ACHN (cell line): ENCODE results near the gene GTPBP2.
A peak's percentile ranks its signal among the peaks of the same experiment; 100 is the strongest.

Source experiments
- DNase-seq: peaks from one replicate; pipeline ENCODE4 v3.0.0-alpha.2; 2015
- in situ Hi-C: cut with HindIII; loops from 2 replicates; pipeline ENCODE4 v1.10.0; 2017; ENCODE audit warnings: low sequenced_read_pairs, low pct_ligation_motif_present, low pct_unique_long_range_greater_than_20kb

Gene GTPBP2

DNA sequence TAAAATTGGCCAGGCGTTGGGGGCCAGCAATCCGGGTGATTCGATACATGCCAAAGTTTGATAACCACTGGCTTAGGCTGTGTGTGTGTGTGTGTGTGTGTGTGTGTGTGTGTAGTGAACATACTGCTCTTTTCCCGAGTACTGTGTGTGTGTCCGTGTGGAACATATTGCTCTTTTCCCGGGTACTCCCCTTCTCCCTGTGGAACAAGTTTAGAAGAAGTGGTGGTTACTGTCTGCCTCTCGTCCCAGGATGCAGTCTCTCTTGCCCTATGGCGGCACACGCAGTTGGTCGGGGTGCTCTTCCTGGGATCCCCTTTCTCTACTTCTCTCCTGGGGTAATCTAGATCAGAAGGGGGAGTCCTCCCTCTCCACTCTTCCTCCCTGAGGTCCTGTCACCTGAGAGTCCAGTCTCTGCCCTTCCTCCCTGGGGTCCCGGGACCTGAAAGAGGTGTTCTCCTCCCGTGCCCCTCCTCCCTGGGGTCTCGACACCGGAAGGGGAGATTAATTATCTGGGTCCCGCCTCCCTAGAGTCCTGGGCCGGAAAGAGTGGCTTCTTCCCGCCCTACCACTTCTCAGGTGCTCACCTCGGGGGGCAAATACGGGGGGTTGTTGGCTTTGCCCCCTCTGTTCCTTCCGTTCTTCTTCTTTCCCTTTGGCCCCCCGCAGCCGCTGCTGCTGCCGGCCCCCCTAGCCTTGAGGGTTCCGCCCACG is 516 bp downstream of the GTPBP2 start:
- peak; percentile 57 for DNase-seq
- in situ Hi-C loops = no loop called here

DNA sequence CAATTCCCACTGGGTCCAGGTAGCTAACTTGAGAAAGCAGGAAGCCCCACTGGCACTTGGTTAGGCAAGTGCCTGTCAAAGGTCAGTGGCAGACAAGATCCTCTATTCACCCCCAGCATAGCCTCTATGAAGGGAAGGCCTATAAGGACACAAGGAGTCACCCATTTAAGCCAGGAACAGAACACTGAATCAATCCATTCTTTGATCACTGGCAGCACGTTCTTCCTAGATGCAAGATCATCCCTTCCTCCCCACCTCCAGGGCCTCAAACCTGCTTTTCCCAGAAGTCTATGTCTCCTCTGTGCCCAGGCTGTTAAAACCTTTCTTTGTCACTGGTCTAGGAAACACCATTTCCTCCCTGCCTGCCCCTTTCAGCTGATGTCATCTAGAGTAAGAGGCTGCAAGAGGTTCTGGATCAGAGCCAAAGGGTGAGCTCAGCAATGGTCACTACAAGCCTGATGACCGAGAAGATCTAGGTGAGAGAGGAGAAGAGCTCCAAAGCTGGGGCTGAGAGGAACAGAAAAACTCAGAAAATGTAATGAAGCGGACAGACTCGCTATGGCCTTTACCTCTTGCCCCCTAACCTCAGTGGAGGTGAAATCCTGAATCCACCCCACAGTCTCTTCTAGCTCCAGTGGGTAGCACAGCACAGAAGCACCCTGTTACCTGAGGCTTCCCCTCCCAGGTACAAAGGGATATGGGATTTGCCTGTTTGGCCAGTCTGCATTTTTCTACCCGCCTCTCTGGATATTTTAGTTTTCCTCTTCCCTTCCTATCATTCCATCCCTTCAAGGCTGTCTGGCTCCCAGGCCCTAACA is 1.8 kb downstream of the GTPBP2 start:
- in situ Hi-C loops = no loop called here
- DNase-seq = peak; percentile 95

DNA sequence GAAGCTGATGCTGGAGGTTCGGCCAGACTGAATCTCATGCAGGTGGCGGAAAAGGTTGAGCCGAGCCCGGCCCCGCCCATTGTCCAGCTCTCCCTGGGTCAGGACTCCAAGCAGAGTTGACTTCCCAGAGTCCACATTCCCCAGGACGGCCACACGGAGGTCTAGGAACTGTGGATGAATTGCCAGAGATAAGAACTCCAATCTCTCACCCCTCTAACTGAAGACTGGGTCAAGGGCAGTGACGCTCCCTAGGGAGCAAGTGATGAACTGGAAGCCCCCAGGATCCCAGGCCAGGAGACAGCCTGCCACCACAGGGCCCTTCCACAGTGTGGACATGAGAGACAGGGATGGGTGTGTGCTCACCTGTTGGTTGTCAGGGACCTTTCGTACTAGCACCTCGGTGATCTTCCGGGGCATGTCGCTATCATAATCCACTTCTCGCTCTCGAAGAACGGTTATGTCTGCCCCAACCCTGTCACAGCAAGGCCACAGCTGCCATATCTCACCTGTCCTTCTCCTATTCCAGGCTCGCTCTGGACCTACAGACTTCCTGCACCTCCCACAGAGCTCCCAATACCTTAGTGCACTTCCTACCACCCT is 3.6 kb downstream of the GTPBP2 start:
- no peak for DNase-seq
- in situ Hi-C loops = no loop called here

DNA sequence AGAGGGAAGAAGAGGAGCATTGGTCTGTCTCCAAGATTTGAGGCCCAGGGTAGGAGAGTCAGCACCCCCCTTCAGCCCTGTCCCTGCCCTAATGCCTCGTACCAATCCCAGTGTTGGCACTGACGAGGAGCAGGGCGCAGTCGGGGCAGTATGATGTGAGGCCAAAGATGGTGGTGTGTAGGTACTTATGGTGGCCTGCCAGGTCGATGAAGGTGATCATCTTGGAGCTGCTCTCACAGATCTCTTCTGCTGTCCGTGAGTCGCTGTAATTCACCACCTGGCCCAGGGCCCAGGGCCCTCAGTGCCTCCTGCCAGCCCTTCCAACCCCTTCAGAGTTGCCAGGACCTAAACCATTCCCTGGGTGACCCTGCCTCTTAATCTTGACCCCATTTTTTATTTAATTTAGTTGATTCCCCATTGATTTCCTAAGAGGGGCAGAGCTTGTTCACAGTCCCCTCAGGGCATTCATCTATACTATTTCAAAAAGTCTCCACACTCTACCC is 4.2 kb downstream of the GTPBP2 start:
- no peak for DNase-seq
- in situ Hi-C loops = no loop called here

DNA sequence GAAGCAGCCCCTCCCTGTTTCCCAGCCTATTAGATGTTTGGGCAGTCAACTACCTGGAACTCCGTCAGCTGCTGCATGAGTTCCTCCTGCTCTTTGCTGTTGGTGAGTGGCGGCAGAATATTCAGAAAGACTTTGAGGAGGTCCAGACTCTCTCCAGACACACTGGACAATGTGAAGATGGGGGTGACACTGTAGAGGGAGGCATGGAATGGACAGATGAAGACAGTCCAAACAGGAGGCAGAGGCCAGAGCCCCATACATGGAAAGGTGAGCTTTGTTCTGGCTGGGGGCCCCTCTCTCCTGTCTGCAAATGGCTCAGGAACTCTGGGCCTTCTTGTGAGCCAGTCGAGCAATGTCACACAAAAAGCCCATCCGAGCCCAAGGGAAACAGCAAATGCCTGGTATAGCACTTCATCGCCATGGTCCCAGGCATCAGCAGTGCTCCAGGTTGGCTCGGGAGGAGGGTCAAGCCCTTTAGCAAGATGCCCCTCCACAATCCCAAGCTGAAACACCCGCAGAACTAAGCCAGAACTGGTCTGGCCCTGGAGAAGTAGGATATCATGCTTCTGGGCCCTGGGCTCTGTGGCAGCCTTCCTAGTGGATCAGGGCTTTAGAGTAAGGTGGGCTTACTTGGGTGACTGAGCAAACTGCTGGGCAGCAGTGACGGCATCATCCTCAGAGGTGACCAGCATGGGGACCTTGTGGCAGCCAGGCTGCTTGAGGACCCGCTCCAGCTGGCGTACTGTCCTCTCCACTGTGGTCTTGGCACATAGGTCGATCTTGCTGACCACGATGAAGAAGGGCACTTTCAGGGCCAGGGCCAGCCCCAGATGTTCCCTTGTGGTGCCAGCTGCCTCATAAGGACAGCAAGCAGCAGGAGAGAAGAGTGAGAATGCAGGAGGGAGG is 4.9 kb downstream of the GTPBP2 start:
- in situ Hi-C loops = no loop called here

DNA sequence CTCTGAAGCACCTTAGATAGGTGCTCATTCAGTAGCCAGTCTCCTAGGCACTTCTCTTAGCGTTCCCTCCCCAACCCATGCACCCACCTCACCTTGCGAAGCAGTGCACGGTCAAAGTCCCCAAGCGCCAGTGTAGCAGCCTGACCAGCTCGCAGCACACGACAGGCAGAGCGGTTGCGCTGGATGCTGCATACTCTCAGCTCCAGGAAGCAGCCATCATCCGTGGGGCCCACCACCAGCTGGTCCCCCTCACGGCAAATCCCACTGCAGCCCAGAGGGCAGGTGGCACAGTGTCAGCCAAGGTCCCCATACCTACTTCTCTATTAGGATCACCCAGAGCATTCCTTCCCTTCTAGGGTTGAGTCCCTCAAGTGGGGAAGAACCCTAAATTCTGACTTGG is 6.5 kb downstream of the GTPBP2 start:
- in situ Hi-C loops = no loop called here
- no peak for DNase-seq

More for the DNA sequence above, 4.9 kb downstream of the GTPBP2 start:
- no peak for DNase-seq

DNA sequence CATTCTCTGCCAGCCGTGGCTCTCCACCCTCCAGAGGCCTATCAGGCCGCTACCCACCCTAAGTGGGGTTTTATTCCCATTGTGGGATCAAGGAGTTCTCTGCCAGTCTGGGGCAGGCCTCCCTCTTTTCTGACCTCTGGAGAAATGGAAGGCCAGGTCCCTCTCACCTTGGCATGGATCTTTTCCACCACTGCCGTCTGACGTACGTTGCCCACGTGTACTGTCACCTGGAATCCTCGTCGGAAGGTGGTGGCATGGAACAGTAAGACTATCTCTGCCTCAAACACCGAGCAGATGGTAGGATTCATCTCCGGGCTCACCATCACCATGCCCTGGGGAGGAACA is 7.3 kb downstream of the GTPBP2 start:
- in situ Hi-C loops = no loop called here

DNA sequence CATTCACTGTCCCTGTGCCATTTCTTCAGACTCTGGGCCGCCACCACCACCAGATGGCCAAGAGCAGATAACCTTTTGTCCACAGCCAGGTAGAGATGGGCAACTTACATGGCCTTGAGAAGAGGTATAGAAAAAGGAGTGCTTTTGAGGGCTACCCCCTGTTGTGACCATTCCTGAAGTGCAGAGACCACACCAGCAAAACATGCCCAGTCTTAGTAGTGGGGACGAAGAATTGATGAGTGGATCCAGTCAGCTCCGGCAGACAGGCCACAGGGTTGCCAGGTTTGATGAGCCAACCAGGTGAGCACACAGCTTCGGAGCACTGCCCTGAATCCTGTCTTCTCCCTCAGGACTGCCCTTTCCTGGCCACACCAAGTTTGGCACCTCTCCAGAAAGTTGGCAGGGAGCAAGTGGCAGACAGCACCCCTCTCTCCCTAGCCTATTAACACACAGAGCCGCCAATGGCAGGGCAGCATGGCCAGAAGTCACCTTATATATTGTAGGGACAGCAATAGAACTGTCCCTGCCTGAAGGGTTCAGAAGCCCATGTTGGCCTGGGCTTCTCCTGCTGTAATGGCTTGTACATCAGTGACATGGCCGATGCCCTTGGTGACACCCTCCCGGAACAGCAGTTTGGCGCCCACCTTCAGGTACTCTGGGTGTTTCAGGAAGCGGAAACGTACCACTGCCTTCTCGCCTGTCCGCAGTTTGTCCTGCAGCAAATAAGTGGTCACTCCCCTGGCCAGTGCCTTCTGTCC is 7.8 kb downstream of the GTPBP2 start:
- DNase-seq = no peak
- in situ Hi-C loops = no loop called here

More for the DNA sequence above, 7.3 kb downstream of the GTPBP2 start:
- no peak for DNase-seq

DNA sequence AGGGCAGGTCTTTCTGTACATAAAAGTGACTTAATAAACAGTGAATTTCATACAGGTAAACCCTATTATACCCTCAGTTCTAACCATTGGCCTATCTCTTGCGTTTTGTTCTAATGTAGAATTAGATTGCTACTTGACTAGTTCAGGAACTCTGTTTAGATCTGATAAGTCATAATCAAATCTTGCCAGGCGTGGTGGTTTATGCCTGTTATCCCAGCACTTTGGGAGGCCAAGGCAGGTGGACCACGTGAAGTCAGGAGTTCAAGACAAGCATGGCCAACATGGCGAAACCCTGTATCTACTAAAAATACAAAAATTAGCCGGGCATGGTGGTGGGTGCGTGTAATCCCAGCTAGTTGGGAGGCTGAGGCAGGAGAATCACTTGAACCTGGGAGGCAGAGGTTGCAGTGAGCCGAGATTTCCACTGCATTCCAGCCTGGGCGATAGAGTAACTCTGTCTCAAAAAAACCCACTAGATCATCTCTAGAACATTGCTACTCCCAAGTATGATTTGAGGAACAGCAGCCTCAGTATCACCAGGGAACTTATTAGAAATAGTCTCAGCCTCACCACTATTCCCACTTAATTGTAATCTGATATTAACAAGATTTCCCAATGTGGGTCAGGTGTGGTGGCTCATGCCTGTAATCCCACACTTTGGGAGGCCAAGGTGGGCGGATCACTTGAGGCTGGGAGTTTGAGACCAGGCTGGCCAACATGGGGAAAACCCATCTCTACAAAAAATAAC is 12.2 kb downstream of the GTPBP2 start:
- DNase-seq = no peak

DNA sequence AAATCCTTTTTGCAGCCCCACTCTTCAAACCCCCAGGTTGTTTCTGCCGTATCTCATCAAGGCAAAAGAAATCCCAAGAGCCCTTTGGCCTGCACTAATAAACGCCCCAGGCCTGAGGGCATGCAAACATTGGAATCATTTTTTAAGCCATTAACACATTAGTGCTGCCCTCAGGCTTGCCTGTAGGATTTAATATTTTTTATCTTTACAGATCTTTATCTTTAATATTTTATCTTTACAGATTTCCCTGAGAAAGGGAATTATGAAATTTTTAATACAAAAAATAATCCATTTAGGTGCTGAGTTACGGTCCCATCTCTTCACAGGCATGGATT is 14.7 kb downstream of the GTPBP2 start:
- DNase-seq = no peak
- in situ Hi-C loops = no loop called here

More for the DNA sequence above, 12.2 kb downstream of the GTPBP2 start:
- in situ Hi-C loops = no loop called here

DNA sequence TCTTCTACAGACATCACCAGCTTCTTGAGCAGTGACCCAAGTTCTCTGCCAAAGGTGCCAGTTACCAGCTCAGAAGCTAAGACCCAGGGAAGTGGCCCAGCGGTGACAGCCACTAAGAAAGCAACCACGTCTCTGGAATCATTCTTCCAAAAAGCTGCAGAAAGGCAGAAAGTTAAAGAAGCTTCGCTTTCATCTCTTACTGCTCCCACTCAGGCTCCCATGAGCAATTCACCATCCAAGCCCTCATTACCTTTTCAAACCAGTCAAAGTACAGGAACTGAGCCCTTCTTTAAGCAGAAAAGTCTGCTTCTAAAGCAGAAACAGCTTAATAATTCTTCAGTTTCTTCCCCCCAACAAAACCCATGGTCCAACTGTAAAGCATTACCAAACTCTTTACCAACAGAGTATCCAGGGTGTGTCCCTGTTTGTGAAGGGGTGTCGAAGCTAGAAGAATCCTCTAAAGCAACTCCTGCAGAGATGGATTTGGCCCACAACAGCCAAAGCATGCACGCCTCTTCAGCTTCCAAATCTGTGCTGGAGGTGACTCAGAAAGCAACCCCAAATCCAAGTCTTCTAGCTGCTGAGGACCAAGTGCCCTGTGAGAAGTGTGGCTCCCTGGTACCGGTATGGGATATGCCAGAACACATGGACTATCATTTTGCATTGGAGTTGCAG is 15.2 kb downstream of the GTPBP2 start:
- no peak for DNase-seq
- in situ Hi-C loops = no loop called here

DNA sequence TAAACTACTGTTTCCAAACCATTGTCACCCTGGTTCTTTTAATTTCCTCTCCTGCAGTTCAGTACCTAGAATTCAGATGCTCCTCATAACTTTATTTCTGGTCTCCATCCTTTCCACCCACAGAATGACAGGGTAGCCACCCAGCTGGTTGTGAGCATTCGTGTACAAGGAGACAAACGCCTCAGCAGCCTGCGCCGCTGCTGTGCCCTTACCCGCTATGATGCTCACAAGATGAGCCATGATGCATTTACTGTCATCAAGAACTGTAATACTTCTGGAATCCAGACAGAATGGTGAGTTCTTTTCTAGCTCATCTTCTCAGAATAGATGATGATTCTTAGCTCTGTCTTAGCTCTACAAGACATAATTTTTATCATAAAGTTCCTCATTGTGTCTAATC is 18.6 kb downstream of the GTPBP2 start:
- in situ Hi-C loops = no loop called here
- DNase-seq = no peak

DNA sequence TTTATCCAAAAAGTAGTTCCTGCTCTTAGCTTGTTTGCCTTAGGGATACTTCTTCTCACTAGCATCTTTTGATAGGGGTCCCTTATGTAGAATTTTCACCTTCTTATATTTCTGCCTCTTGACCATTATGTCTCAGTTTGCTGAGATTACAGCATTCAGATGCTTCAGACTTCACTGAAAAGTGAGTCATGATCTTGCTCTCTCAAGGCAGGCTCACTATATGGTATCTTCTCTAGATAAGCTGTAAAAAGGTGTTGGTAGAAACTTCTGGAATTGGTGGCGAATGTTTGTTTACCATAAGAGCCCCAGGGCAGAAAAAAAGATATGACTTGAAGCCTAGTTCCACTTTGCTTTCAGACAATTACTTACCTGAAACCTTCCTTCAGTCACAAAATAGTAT is 19.7 kb downstream of the GTPBP2 start:
- in situ Hi-C loops = no loop called here

DNA sequence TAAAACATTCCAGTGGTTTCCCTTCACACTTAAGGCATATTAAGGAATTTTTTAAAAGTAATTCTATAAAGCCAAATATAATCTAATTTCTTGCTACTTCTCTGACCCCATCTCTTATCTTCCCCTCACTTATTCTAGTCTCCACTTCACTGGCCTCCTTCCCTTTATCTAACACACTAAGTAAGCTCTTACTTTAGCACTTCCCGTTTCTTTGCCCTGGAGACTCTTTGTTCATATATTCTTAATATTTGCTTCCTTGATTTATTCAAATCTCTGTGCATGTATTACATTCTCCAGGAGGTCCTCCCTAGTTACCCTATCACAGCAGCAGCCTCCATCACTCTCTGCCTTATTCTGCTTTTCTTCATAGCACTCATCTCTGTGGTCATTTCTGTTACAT is 20.3 kb downstream of the GTPBP2 start:
- DNase-seq = no peak
- in situ Hi-C loops = no loop called here

More for the DNA sequence above, 19.7 kb downstream of the GTPBP2 start:
- no peak for DNase-seq

DNA sequence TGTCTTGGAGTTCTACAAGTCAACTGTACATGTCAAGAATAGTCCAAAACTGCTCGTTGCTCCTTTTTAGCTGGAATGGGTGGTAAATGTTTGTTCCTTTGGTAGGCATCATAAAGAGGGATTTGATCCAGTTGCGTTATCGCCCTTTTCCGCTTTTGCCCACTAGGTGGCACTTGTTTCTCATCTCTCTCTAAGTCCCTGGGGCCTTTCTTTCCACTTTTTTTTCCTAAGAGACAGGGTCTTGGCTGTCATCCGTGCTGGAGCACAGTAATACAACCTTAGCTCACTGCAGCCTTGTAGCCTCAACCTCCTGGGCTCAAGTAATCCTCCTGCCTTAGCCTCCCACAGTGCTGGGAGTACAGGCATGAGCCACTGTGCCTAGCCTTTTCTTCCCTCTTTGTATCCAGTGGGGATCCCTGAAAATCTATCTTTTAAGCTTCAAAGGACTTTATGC is 20.7 kb downstream of the GTPBP2 start:
- DNase-seq = peak; percentile 71
- in situ Hi-C loops = no loop called here

DNA sequence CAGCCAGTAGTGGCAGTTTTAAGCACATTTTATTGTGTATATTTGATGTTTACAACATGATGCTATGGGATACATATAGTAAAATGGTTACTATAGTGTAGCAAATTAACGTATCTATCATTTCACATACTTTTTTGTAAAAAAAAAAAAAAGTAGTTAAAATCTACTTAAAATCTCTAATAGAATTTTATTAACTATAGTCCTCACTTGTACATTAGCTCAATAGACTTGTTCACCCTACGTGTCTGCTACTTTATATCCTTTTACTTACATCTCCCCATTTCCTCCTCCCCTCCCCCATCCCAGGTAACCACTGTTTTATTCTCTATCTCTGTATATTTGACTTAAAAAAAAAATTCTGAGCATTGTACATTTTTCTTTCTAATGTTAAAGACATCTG is 23.0 kb downstream of the GTPBP2 start:
- in situ Hi-C loops = no loop called here
- DNase-seq = no peak

DNA sequence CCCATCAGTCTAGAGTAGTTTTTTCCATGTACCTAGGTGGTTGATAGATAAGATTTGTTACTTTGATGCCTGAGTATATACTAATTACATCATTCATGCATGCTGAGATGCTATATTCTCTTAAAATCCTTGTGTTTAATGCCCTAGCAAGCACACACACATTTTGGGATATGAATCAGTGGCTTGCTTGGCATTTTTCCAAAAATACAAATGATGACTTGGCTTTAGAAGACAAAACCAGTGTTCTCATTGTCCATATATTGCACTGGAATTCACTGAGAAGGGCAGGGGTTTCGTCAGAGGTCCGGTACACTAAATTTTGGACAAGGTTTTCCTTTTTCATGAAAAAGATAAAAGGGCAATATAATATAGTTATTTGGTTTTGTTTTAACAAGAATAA is 24.9 kb downstream of the GTPBP2 start:
- in situ Hi-C loops = no loop called here
- no peak for DNase-seq
